HG02678 (cell line): ENCODE results near the gene GJE1.

ENCODE experiments used
- ATAC-seq: cut with Tn5 transposase; IDR thresholded peaks from one replicate; pipeline ENCODE4 v1.9.1; 2021; ENCODE audit warnings: mild to moderate bottlenecking, moderate library complexity; ENCODE audit not compliant: unreplicated experiment

GJE1 gene

GRCh38 chr6:142162780-142163179, 30.1 kb downstream of the GJE1 start:
- ATAC-seq = no peak

GRCh38 chr6:142165227-142165626, 32.5 kb downstream of the GJE1 start:
- no peak for ATAC-seq

GRCh38 chr6:142167071-142167470, 34.3 kb downstream of the GJE1 start:
- no peak for ATAC-seq

GRCh38 chr6:142167486-142167885, 34.8 kb downstream of the GJE1 start:
- ATAC-seq = no peak

GRCh38 chr6:142171351-142171750, 38.6 kb downstream of the GJE1 start:
- ATAC-seq = no peak

- ATAC-seq = no peak
Observed at GRCh38 chr6:142172758-142173157, 40.0 kb downstream of the GJE1 start.

- no peak for ATAC-seq
Observed at GRCh38 chr6:142173980-142174379, 41.3 kb downstream of the GJE1 start.

- no peak for ATAC-seq
Observed at GRCh38 chr6:142174703-142175102, 42.0 kb downstream of the GJE1 start.

- ATAC-seq = no peak
Observed at GRCh38 chr6:142178129-142178528, 45.4 kb downstream of the GJE1 start.

GRCh38 chr6:142182004-142182403, 49.3 kb downstream of the GJE1 start:
- no peak for ATAC-seq

GRCh38 chr6:142183351-142183750, 50.6 kb downstream of the GJE1 start:
- ATAC-seq = no peak

GRCh38 chr6:142184307-142184706, 51.6 kb downstream of the GJE1 start:
- no peak for ATAC-seq
